Frontal cortex (tissue), 4 donors: Measurements from ENCODE around the gene IPPK. TPM values are rescaled to one million over a fixed set of nuclear protein-coding genes. Genes with fewer than 3 reads are reported as not detected.
"Not testable (repeated sequence)": the region's sequence is repeated elsewhere in the genome, so short reads cannot be mapped to it uniquely, and the experiment has no call there.

Source experiments
- DNase-seq, 2 donors: peaks; one replicate each; pipeline ENCODE4 v3.0.0; 2012; ENCODE audit warnings: low spot score in 2 of 2
- FAIRE-seq: peaks from 2 replicates; lab custom pipeline; 2012; peaks lifted over from hg19 to GRCh38; lab: Jason Lieb, UNC
- total RNA-seq: library from RNA; depleted of rRNA; stranded (reverse); fragments of >200 nt; gene quantifications from one replicate; pipeline ENCODE4 v1.2.3, GENCODE V29; 2014
- donor health status: control.
- donor health status: control.
- donor health status: control.

IPPK gene
- total RNA-seq, 1 donor from 2014 or later = 13.5 TPM

GRCh38 chr9:92607088-92607487 lies 62.8 kb downstream of the IPPK start:
- FAIRE-seq (no peak), DNase-seq (no peak)

DNA sequence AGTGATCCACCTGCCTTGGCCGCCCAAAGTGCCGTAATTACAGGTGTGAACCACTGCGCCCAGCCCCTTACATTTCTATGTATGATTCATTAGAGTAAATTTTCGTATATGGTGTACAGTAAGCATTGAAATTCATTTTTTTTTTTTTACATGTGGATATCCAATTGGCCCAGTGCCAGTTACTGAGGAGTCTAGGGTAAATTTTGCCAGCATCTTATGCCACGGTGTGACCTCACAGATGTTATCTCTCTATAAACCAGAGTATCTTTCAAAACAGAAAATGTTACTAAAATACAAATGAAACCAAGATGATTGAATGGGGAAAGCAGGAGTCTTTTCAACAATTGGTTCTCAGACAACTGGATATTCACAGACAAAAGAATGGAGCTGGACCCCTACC lies 64.7 kb downstream of the IPPK start:
- DNase-seq (no peak), FAIRE-seq (no peak)

- DNase-seq = no peak
- no peak for FAIRE-seq
Observed at GRCh38 chr9:92603990-92604389, 65.9 kb downstream of the IPPK start.

DNA sequence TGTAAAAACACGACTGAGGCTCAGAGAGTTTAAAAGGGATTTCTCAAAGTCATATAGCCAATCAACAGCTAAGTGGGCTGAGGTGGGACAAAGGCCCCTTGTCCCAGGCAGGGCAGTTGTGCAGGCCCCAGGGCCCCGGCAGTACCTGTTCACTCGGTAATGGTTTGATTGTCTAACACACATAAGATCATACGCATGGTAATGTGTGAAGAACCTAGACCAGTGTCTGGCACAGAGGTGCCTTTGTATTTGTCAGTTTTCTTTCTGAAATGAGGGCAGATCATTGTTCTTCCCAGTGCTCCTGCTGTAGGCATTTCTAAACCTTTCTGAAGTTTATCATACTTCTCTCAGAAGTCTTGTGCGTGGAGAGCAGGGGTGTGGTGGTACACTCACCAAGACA lies 66.8 kb downstream of the IPPK start:
- no peak for DNase-seq
- FAIRE-seq = no peak

- no peak for DNase-seq
- no peak for FAIRE-seq
Observed at GRCh38 chr9:92602413-92602812, 67.5 kb downstream of the IPPK start.

- FAIRE-seq (no peak), DNase-seq (no peak)
Observed at GRCh38 chr9:92601451-92601850, 68.5 kb downstream of the IPPK start.

- DNase-seq = no peak
- FAIRE-seq = no peak
Observed at GRCh38 chr9:92600462-92601261, 69.3 kb downstream of the IPPK start.

DNA sequence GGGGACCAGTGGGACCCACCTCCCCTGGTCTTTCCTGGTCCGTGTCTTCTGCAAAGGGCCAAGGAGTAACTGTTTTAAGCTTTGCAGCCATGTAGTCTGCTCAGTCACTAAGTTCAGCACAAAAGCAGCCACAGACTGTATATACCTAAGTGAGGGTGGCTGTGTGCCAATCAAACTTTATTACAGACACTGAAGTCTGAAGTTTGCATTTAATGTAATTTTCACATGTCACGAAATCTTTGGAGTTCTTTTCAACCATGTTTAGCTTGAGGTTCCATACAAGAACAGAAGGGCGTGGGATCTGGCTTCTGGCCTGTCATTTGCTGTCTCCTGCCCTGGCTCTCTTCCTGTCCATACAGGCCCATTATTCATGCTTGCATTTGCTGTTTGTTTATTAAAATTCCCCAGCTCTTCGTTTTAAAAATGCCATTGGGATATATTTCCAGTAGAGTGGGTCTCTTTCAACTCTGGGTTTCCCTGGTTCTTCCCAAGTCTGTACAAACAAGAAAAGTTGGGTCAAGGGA lies 69.9 kb downstream of the IPPK start:
- FAIRE-seq = no peak
- DNase-seq = no peak

GRCh38 chr9:92598382-92598781 lies 71.5 kb downstream of the IPPK start:
- DNase-seq = no peak
- no peak for FAIRE-seq

DNA sequence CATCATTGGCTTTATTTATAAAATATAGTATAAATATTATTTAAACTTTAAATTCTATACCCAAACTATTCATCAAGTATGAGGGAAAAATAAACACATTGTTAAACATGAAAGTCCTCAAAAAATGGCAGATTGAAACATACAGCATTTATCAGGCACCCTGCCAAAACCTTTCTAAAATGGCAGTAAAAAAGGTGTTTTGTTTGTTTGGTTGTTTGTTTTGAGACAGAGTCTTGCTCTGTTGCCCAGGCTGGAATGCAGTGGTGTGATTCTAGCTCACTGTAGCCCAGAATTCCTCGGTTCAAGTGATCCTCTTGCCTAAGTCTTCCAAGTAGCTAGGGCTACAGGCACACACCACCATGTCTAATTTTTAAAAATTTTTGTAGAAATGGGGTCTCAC lies 74.0 kb downstream of the IPPK start:
- DNase-seq (no peak), FAIRE-seq (no peak)

- DNase-seq, FAIRE-seq: not testable (repeated sequence)
Observed at GRCh38 chr9:92595075-92595474, 74.9 kb downstream of the IPPK start.

GRCh38 chr9:92592946-92593861 lies 76.7 kb downstream of the IPPK start:
- no peak for FAIRE-seq
- no peak for DNase-seq

GRCh38 chr9:92592537-92592936 lies 77.4 kb downstream of the IPPK start:
- no peak for FAIRE-seq

DNA sequence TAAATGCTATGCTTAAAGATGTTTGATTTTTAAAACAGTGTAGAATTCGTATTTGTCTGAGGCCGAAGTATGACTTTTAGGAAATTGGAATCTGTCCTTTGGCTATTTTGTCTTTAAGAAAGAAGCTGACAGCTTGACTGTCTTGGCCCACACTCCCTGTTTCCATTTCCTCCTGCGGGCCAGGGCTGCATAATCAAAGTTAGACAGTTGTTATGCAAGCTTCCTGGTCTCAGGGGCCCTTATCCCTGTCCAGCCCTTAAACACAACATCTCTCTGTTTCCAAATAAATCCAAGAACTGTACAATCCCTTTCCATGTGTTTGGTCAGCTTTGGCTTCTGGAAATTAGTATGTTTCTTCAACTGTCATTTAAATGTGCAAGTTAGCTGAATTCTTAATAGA lies 79.6 kb downstream of the IPPK start:
- no peak for FAIRE-seq
- no peak for DNase-seq

More at GRCh38 chr9:92592537-92592936, 77.4 kb downstream of the IPPK start:
- no peak for DNase-seq

GRCh38 chr9:92589923-92590322 lies 80.0 kb downstream of the IPPK start:
- FAIRE-seq (no peak), DNase-seq (no peak)

DNA sequence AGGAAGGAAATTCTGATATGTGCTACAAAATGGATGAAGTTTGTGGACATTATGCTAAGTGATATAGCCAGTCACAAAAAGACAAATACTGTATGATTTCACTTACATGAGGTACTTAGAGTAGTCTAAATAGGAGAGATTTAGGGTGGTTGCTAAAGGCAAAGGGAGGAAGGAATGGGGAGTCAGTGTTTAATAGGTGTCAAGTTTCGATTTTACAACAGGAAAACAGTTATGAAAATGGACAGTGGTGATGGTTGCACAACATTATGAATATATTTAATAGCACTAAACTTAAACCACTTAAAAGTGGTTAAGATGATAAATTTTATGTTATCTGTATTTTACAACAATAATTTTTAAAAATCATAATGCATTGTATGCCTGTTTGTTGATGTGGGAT lies 93.8 kb downstream of the IPPK start:
- no peak for DNase-seq

DNA sequence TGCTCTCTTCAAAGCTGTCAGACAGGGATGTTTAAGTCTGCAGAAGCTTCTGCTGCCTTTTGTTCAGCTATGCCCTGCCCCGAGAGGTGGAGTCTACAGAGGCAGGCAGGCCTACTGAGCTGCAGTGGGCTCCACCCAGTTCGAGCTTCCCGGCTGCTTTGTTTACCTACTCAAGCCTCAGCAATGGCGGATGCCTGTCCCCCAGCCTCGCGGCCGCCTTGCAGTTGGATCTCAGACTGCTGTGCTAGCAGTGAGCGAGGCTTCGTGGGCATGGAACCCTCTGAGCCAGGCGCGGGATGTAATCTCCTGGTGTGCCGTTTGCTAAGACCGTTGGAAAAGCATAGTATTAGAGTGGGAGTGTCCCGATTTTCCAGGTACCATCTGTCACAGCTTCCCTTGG lies 96.3 kb downstream of the IPPK start:
- DNase-seq, FAIRE-seq: not testable (repeated sequence)

More for the DNA sequence above, 93.8 kb downstream of the IPPK start:
- FAIRE-seq = no peak

GRCh38 chr9:92571871-92572270 lies 98.1 kb downstream of the IPPK start:
- FAIRE-seq, DNase-seq: not testable (repeated sequence)

GRCh38 chr9:92564982-92565381 lies 104.9 kb downstream of the IPPK start:
- FAIRE-seq (no peak), DNase-seq (no peak)

- DNase-seq (no peak), FAIRE-seq (no peak)
Observed at GRCh38 chr9:92564504-92564903, 105.4 kb downstream of the IPPK start.
